Spinal cord (tissue), 10 donors: ENCODE measurements around the gene GRK6. TPM values are rescaled to one million over a fixed set of nuclear protein-coding genes. Genes with fewer than 3 reads are reported as not detected.

Source experiments
- DNase-seq, 6 donors: peaks; one replicate each; pipeline versions ENCODE4 v3.0.0 to v3.0.0-alpha.2; 2013 to 2015; ENCODE audit warnings: low spot score in 6 of 6, low read depth in 4 of 6
- H3K27ac ChIP-seq: one replicate; pipeline ENCODE4 v1.5.1; 2013; ENCODE audit warnings: low read depth, low read length, control low read depth
- H3K27me3 ChIP-seq: one replicate; pipeline ENCODE4 v1.6.1; 2013; ENCODE audit warnings: low read length; ENCODE audit not compliant: control insufficient read depth, insufficient read depth
- H3K36me3 ChIP-seq: one replicate; pipeline ENCODE4 v1.6.1; 2013; ENCODE audit warnings: low read length; ENCODE audit not compliant: control insufficient read depth, insufficient read depth
- H3K4me1 ChIP-seq: one replicate; pipeline ENCODE4 v1.6.1; 2013; ENCODE audit warnings: low read length; ENCODE audit not compliant: control insufficient read depth, insufficient read depth
- H3K4me3 ChIP-seq: one replicate; pipeline ENCODE4 v1.5.1; 2013; ENCODE audit warnings: low read depth, low read length, control low read depth
- H3K9me3 ChIP-seq: one replicate; pipeline ENCODE4 v1.6.1; 2013; ENCODE audit warnings: low read length; ENCODE audit not compliant: control insufficient read depth, insufficient read depth
- WGBS: methylation state at CpG from one replicate; pipeline ENCODE4 v1.1.5; 2013; ENCODE audit warnings: missing lambda C conversion rate; ENCODE audit not compliant: insufficient coverage; 5-methylcytosine and 5-hydroxymethylcytosine counted together
- polyA plus RNA-seq, 2 donors: library from polyadenylated mRNA; unstranded; fragments of 120-200 nt; gene quantifications; one replicate each; pipeline ENCODE4 v1.2.1, GENCODE V29; 2013; ENCODE audit not compliant: insufficient read length in 2 of 2
- total RNA-seq, 2 donors: library from RNA; depleted of rRNA in 1 of 2; stranded (reverse); fragments of 120-200 nt in 1 of 2; fragments of >200 nt in 1 of 2; gene quantifications; one replicate each; pipeline versions ENCODE4 v1.2.3 to v1.2.4, GENCODE V29; 2013 to 2014
- donor health status: healthy.

GRK6 gene
- total and polyA plus RNA-seq, 4 donors, result 16.7 to 42.4 (median 32.2) TPM

DNA sequence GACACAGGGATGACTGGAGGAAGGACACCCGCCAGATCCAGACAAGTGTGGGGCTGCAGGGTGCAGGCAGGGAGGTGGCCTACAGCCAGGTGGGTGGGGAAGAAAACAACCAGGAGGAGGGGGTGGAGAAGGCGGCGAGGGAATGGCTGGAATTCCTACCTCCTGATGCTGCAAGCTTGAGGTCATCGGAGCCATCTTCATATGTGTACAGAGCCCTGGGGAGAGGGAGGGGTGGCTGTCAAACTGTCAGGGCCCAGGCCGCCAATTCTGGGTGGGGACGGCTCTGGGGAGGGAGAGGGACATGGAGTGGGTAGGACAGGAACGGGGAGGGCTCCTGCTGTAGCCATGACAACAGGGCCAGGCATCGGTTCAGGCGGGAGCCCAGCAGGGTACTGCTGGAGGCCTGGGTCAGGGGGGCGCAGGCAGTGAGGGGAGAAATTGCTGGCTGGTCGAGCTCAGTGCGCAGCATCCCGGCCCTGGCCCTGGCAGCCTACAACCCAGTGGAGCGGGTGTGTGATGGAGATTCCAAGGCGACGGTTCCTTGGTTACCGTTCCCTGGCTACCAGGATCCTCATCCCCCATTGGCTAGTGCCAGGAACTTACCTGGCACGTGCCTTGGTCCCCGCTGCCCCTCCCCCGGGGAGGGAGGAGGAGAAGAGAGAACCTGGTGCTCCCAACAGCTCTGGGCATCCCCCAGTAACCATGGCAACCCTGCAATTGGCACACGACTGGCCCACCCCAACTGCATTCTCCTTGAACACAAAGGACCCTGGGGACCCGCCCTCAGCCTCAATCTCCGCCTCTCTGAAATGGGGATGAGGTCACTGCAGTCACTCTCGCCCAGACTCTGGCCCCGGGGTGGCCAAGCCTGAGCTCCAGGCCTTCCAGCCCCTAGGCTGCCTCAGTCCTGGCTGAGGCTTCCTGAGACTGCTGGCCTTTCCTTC lies 42.5 kb downstream of the GRK6 start:
- H3K27ac ChIP-seq, result peak overlapping the region; percentile 62
- peaks cover 78% of the 10 kb centered on the region for H3K36me3 ChIP-seq
- H3K27me3 ChIP-seq, result no peaks in the 10 kb centered on the region
- no peak overlapping the region for H3K4me3 ChIP-seq
- H3K9me3 ChIP-seq, result no peaks in the 10 kb centered on the region
- H3K4me1 ChIP-seq, result peaks cover 48% of the 10 kb centered on the region
- peak in 2 of 6 donors; percentile 88 to 90 for DNase-seq
- 15% methylated on average over 17 of the region's 25 CpGs for WGBS

GRCh38 chr5:177469750-177470525 lies 43.5 kb downstream of the GRK6 start:
- no peak overlapping the region for H3K4me3 ChIP-seq
- 31% methylated on average over 5 of the region's 8 CpGs for WGBS

DNA sequence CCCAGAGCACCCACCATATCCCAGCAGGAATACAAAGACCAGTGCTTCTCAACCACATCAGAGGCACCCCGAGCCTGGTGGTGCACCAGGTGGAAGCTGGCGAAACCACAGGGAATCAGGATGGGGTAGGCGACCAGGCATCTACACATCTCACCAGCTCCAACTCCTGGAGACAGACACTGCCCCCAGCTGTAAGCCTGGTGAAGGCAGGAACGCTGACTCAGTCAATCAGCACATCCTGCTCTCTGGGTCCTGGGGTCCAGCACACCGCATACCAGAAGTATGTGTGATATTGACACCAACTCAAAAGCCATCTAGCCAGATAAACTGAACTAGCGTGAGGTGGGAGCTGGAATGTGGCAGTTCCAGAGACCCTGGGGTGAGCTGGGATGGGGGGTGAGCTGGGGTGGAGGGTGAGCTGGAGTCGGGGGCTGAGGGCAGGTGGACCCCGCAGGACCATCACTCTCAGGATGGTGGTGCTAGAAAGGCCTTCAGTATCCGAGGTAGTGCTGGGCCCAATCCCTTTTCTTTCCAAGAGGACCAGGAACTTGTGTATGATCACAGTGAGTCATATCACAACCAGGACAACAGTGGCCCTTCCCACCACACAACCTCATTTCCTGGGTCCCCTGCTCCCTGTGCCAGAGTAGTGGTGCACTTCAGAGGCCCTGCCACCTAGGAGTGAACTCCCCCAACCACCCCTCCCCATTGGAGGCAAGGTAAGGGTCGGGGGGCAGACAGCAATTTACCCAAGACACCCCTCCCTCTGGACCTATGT lies 44.5 kb downstream of the GRK6 start:
- H3K9me3 ChIP-seq, result no peaks in the 10 kb centered on the region
- no peak overlapping the region for H3K4me3 ChIP-seq
- DNase-seq, result no peak
- H3K4me1 ChIP-seq, result peaks cover 54% of the 10 kb centered on the region
- WGBS, result 76% methylated on average over 7 of the region's 10 CpGs
- H3K27ac ChIP-seq, result no peak overlapping the region
- H3K36me3 ChIP-seq, result peaks cover 66% of the 10 kb centered on the region
- no peaks in the 10 kb centered on the region for H3K27me3 ChIP-seq

More at GRCh38 chr5:177469750-177470525, 43.5 kb downstream of the GRK6 start:
- Histone ChIP-seq H3K27me3 (no peaks in the 10 kb centered on the region), H3K9me3 (no peaks in the 10 kb centered on the region), H3K4me1 (peaks cover 54% of the 10 kb centered on the region), H3K27ac (peak overlapping the region; percentile 62), H3K36me3 (peaks cover 76% of the 10 kb centered on the region)
- no peak for DNase-seq

- Histone ChIP-seq H3K9me3 (no peaks in the 10 kb centered on the region), H3K4me3 (peak overlapping the region; percentile 67), H3K4me1 (peaks cover 54% of the 10 kb centered on the region), H3K27me3 (no peaks in the 10 kb centered on the region), H3K36me3 (peaks cover 58% of the 10 kb centered on the region), H3K27ac (no peak overlapping the region)
- peak in 1 of 6 donors; percentile 43 for DNase-seq
- 27% methylated on average over 12 of the region's 14 CpGs for WGBS
Measured at GRCh38 chr5:177471610-177472356, 45.3 kb downstream of the GRK6 start.

DNA sequence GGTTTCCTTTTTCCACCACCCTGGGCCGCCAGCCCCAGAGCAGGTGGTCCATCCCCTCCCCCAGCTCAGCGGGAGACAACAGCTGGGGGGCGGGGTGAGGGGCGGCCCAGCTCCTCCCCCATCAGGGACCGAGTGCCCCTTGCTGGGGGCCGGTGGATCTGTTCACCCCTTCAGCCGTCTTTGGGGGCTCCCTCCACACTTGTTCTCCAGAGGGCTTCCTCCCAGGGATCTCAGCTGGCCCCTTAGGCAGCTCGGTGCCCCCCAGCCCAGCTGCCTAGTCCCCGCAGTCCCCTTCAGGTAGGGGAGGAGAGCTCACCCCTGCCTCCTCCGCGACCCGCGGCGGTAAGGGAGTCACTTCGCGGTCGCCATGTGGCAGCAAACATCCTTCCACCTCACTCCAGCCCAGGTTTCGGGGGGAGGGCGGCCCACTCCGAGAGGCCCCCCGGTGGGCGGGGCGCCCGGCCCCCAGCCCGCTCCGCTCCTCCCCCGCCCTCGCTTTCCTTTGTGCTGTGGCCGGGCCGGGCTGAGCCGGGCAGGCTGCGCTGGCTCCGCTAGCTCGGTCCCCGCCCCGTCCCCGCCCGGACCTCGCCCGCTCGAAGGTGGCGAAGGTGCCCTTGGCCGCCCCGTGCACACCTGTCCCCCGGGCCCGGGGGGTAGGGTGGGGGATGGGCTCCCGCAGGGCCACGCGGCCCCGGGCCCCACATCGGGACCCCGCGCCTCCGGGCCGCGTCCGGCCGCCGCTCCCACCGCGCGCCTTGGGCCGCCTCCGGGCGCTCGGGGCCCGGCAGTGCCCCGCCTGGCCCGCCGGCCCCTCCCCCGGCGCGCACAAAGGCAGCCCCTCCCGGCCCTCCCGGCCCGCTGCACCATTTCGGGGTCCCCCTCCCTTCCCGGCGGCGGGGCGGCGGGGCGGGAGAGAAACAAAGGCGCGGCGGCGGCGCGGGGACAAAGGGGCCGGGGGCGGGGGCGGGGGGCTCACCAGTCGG lies 46.3 kb downstream of the GRK6 start:
- peak in 2 of 6 donors; percentile 79 for DNase-seq
- peaks cover 54% of the 10 kb centered on the region for H3K4me1 ChIP-seq
- peak overlapping the region; percentile 67 for H3K4me3 ChIP-seq
- peaks cover 48% of the 10 kb centered on the region for H3K36me3 ChIP-seq
- under 1% methylated on average over 92 of the region's 93 CpGs for WGBS
- H3K27me3 ChIP-seq, result no peaks in the 10 kb centered on the region
- no peaks in the 10 kb centered on the region for H3K9me3 ChIP-seq
- H3K27ac ChIP-seq, result peak overlapping the region; percentile 35

DNA sequence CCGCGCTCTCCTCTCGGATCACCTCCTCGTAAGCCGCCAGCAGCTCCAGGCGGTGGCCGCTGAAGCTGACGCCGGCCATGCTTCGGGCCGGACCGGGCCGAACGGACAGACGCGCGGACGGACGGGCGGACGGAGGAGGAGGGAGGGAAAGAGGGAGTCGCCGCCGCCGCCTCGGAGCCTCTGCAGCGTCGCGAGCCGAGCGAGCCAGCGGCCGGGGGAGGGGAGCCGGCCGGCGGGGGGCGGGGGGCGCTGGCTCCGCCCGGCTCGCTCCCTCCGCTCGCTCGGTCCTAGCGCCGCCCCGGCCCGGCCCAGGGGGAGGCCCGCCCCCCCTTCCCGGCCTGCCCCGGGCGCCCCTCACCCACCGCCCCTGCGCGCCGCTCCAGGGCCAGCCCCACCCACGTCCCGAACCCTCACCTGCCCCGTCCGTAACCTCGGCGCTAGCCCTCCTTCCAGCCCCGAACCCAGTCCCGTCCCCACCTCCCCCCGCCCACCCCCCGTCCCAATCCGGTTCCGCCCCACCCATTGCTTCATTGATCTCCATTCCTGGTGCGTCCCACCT lies 47.0 kb downstream of the GRK6 start, which contains the start of gene DBN1:
Gene DBN1, minus strand, starts transcription at position 192 of the 559 bp plus-strand sequence. Its CDS starts 113 bp downstream, at position 79.
- peaks cover 40% of the 10 kb centered on the region for H3K36me3 ChIP-seq
- peak within 1 kb of the TSS; percentile 67 for H3K4me3 ChIP-seq
- peak within 1 kb of the TSS; percentile 35 for H3K27ac ChIP-seq
- 0% methylated on average over 57 of the region's 69 CpGs for WGBS
- no peaks in the 10 kb centered on the region for H3K9me3 ChIP-seq
- DNase-seq, result peak in 2 of 6 donors; percentile 92
- no peaks in the 10 kb centered on the region for H3K27me3 ChIP-seq
- H3K4me1 ChIP-seq, result peaks cover 54% of the 10 kb centered on the region

DNA sequence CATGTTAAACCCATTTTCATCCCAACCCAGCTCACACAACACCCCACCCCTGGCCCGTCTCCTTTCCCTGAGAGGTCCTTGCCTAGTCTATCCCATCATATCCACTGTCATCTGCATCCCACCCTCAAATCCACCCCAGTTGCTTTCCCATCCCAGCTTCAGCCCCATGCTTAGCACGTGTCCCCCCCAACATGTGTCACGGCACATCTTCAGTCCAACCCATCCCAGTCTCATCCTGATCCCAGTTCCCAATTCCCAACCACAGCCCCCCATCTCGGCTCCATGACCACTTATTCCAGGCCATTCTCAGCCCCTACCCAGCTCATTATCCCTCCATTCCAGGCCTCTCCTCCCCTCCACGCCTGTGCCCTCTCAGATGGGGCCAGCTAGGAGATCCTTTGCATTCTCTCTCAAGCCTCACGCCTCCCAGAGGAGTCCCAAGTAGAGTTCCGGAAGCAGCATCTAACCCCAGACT lies 47.6 kb downstream of the GRK6 start:
- Histone ChIP-seq H3K27ac (no peak overlapping the region), H3K4me3 (no peak overlapping the region), H3K36me3 (peaks cover 36% of the 10 kb centered on the region), H3K4me1 (peaks cover 54% of the 10 kb centered on the region), H3K27me3 (no peaks in the 10 kb centered on the region), H3K9me3 (no peaks in the 10 kb centered on the region)
- 31% methylated on average over 7 of the region's 7 CpGs for WGBS
- DNase-seq, result no peak
